HCT116 (cell line): ENCODE results near the gene SBF2. TPM values are rescaled to one million over a fixed set of nuclear protein-coding genes. Genes with fewer than 3 reads are reported as not detected.

Experiments
- ATAC-seq: fragments of 200-7000 bp; cut with Tn5 transposase; 2 replicates; pipeline ENCODE4 v1.9.1; 2020; ENCODE audit warnings: mild to moderate bottlenecking, moderate library complexity
- BruUV-seq: library from RNA; stranded (reverse); fragments of 400-500 nt; replicated peaks from 2 replicates; lab custom pipeline; 2021; lab: Mats Ljungman, UMichigan
- CTCF ChIA-PET: fragments of 300-600 bp; sonication (Branson Sonifier 250); formaldehyde crosslinking; loops from one replicate; lab custom pipeline; 2021; ENCODE audit warnings: antibody characterized with exemption; lab: Charles Lee
- POLR2A ChIA-PET: fragments of 300-600, 350-600 bp; sonication (Branson Sonifier 250); formaldehyde crosslinking; loops from one replicate; lab custom pipeline; 2021; ENCODE audit warnings: antibody characterized with exemption; lab: Charles Lee
- RAD21 ChIA-PET, 2 experiments: fragments of 300-600 bp; sonication (Branson Sonifier 250); formaldehyde crosslinking; loops; one replicate each; lab custom pipeline; 2023; ENCODE audit warnings: low total read pairs in 2 of 2; ENCODE audit not compliant: uncharacterized antibody in 2 of 2, unreplicated experiment in 2 of 2, low non-redundant PET in 1 of 2; lab: Charles Lee
- DNase-seq: peaks from one replicate; pipeline ENCODE4 v3.0.0-alpha.2; 2010; ENCODE audit warnings: low read depth, low spot score
- H2AFZ ChIP-seq: fragments of 200-600 bp; shearing (Covaris generic), sonication (generic); 2 replicates; pipeline ENCODE4 v1.6.1; 2017; ENCODE audit warnings: low read depth, mixed run types, mixed read lengths, antibody characterized with exemption, low read length; ENCODE audit not compliant: poor library complexity, severe bottlenecking
- H3K27ac ChIP-seq: 2 replicates; pipeline ENCODE4 v1.5.1; 2012; ENCODE audit warnings: low read depth, low read length
- H3K27me3 ChIP-seq: fragments of 200-600 bp; sonication (generic); 2 replicates; pipeline ENCODE4 v1.6.1; 2016; ENCODE audit warnings: mixed run types, low read length, mixed read lengths; ENCODE audit not compliant: insufficient read depth
- H3K36me3 ChIP-seq, 2 experiments: fragments of 200-500 bp in 1 of 2; fragments of 200-600 bp in 1 of 2; sonication (Bioruptor generic) in 1 of 2; sonication (generic) in 1 of 2; 2 replicates each; pipeline versions ENCODE4 v1.5.1 to v1.6.1; 2014 to 2016; ENCODE audit warnings: low read length in 2 of 2, inconsistent platforms in 1 of 2, mixed read lengths in 1 of 2, mixed run types in 1 of 2; ENCODE audit not compliant: insufficient read depth in 2 of 2, control insufficient read depth in 1 of 2
- H3K4me1 ChIP-seq, 2 experiments: fragments of 200-600 bp in 1 of 2; sonication (generic) in 1 of 2; 2 replicates each; pipeline versions ENCODE4 v1.5.1 to v1.6.1; 2012 to 2017; ENCODE audit warnings: low read length in 2 of 2, inconsistent platforms in 1 of 2, mild to moderate bottlenecking in 1 of 2, mixed read lengths in 1 of 2, mixed run types in 1 of 2, moderate library complexity in 1 of 2; ENCODE audit not compliant: insufficient read depth in 2 of 2, control insufficient read depth in 1 of 2
- H3K4me2 ChIP-seq: fragments of 200-600 bp; sonication (generic); 2 replicates; pipeline ENCODE4 v1.6.1; 2017; ENCODE audit warnings: mixed run types, low read length, mixed read lengths
- H3K4me3 ChIP-seq, 2 experiments: fragments of 200-600 bp in 1 of 2; sonication (generic) in 1 of 2; replicated peaks in 1 of 2; 2 replicates each; pipeline ENCODE4 v1.5.1; 2011 to 2016; ENCODE audit warnings: low read length in 2 of 2, control low read depth in 1 of 2, low read depth in 1 of 2, mild to moderate bottlenecking in 1 of 2, mixed read lengths in 1 of 2, mixed run types in 1 of 2
- H3K79me2 ChIP-seq: fragments of 200-600 bp; sonication (generic); 2 replicates; pipeline ENCODE4 v1.6.1; 2017; ENCODE audit warnings: mild to moderate bottlenecking, mixed run types, low read length, moderate library complexity, mixed read lengths; ENCODE audit not compliant: insufficient read depth
- H3K9ac ChIP-seq: fragments of 200-600 bp; sonication (generic); 2 replicates; pipeline ENCODE4 v1.6.1; 2016; ENCODE audit warnings: low read length, mixed read lengths
- H3K9me2 ChIP-seq: fragments of 200-600 bp; sonication (generic), shearing (Covaris generic); 2 replicates; pipeline ENCODE4 v1.6.1; 2017; ENCODE audit warnings: mixed run types, mild to moderate bottlenecking, moderate library complexity; ENCODE audit not compliant: insufficient read depth
- H3K9me3 ChIP-seq, 2 experiments: fragments of 200-500 bp in 1 of 2; fragments of 200-600 bp in 1 of 2; sonication (Bioruptor generic) in 1 of 2; sonication (generic) in 1 of 2; 2 replicates each; pipeline ENCODE4 v1.6.1; 2014 to 2017; ENCODE audit warnings: low read length in 2 of 2, mixed read lengths in 2 of 2, inconsistent platforms in 1 of 2, low read depth in 1 of 2, mild to moderate bottlenecking in 1 of 2, mixed run types in 1 of 2, moderate library complexity in 1 of 2; ENCODE audit not compliant: control insufficient read depth in 1 of 2, insufficient read depth in 1 of 2
- H4K20me1 ChIP-seq: fragments of 200-600 bp; sonication (generic), shearing (Covaris generic); 2 replicates; pipeline ENCODE4 v1.6.1; 2017; ENCODE audit warnings: mixed run types, mild to moderate bottlenecking, moderate library complexity; ENCODE audit not compliant: insufficient read depth
- CBX3 ChIP-seq: IDR thresholded peaks from 2 replicates; pipeline ENCODE4 v1.6.1; 2012; ENCODE audit warnings: low read depth
- CEBPB ChIP-seq: IDR thresholded peaks from 2 replicates; pipeline ENCODE4 v1.6.1; 2012; ENCODE audit warnings: low read depth
- EGR1 ChIP-seq: IDR thresholded peaks from 2 replicates; pipeline ENCODE4 v1.6.1; 2012; ENCODE audit warnings: low read depth
- ELF1 ChIP-seq: IDR thresholded peaks from 2 replicates; pipeline ENCODE4 v1.6.1; 2012; ENCODE audit warnings: low read depth, borderline replicate concordance
- EZH2phosphoT487 ChIP-seq: fragments of 200-600 bp; IDR thresholded peaks from 2 replicates; pipeline ENCODE4 v1.6.1; 2018; ENCODE audit warnings: antibody characterized with exemption, borderline replicate concordance
- FOSL1 ChIP-seq: IDR thresholded peaks from 2 replicates; pipeline ENCODE4 v1.6.1; 2012; ENCODE audit warnings: low read depth
- JUND ChIP-seq: IDR thresholded peaks from 2 replicates; pipeline ENCODE4 v1.6.1; 2012
- POLR2A ChIP-seq: IDR thresholded peaks from 2 replicates; pipeline ENCODE4 v1.7.0; 2011; ENCODE audit warnings: borderline replicate concordance; ENCODE audit not compliant: insufficient read depth, insufficient read length; ENCODE audit errors: extremely low read depth
- POLR2AphosphoS5 ChIP-seq: IDR thresholded peaks from 2 replicates; pipeline ENCODE4 v1.6.1; 2011; ENCODE audit warnings: mild to moderate bottlenecking, low read depth, low read length, moderate library complexity
- SP1 ChIP-seq: IDR thresholded peaks from 2 replicates; pipeline ENCODE4 v1.6.1; 2012; ENCODE audit warnings: low read depth
- SRF ChIP-seq: IDR thresholded peaks from 2 replicates; pipeline ENCODE4 v1.6.1; 2012; ENCODE audit warnings: low read depth
- TCF7L2 ChIP-seq: IDR thresholded peaks from 2 replicates; pipeline ENCODE4 v1.7.0; 2011; ENCODE audit warnings: borderline replicate concordance, inconsistent platforms; ENCODE audit not compliant: insufficient read depth, insufficient read length; ENCODE audit errors: extremely low read depth
- ZFX ChIP-seq: fragments of 450-650 bp; IDR thresholded peaks from 2 replicates; pipeline ENCODE4 v1.6.1; 2017
- ZNF274 ChIP-seq: fragments of 200-500 bp; sonication (Bioruptor generic); IDR thresholded peaks from 2 replicates; pipeline ENCODE4 v1.6.1; 2014; ENCODE audit warnings: mild to moderate bottlenecking, low read depth, low read length, inconsistent platforms
- intact Hi-C: fragments of 100-400 bp; cut with micrococcal nuclease; formaldehyde crosslinking; loops from 2 replicates; pipeline ENCODE4 v1.10.0; 2022
- total RNA-seq: library from RNA; stranded (reverse); gene quantifications from one replicate; pipeline ENCODE4 v1.2.1, GENCODE V29; 2021; ENCODE audit not compliant: unreplicated experiment
- TF ChIP-seq, protein P1 (sequence below), 3 experiments: fragments of 200-600 bp in 1 of 3; sonication (generic) in 1 of 3; IDR thresholded peaks in 2 of 3; conservative IDR thresholded peaks in 1 of 3; 2 replicates each; pipeline ENCODE4 v1.5.1; 2012 to 2017; ENCODE audit warnings: low read depth in 2 of 3, low read length in 2 of 3, antibody characterized with exemption in 1 of 3, borderline replicate concordance in 1 of 3, control low read depth in 1 of 3, mild to moderate bottlenecking in 1 of 3, mixed read lengths in 1 of 3, mixed run types in 1 of 3, moderate library complexity in 1 of 3; ENCODE audit not compliant: insufficient read depth in 1 of 3
- TF ChIP-seq, protein P2 (sequence below): IDR thresholded peaks from 2 replicates; pipeline ENCODE4 v1.6.1; 2011; ENCODE audit warnings: mild to moderate bottlenecking, low read length, moderate library complexity; ENCODE audit not compliant: insufficient replicate concordance; ENCODE audit errors: extremely low read depth
- TF ChIP-seq, protein P3 (sequence below): IDR thresholded peaks from 2 replicates; pipeline ENCODE4 v1.6.1; 2012

The SBF2 gene
- total RNA-seq, 1 experiment from 2014 or later = 35.0 TPM

DNA sequence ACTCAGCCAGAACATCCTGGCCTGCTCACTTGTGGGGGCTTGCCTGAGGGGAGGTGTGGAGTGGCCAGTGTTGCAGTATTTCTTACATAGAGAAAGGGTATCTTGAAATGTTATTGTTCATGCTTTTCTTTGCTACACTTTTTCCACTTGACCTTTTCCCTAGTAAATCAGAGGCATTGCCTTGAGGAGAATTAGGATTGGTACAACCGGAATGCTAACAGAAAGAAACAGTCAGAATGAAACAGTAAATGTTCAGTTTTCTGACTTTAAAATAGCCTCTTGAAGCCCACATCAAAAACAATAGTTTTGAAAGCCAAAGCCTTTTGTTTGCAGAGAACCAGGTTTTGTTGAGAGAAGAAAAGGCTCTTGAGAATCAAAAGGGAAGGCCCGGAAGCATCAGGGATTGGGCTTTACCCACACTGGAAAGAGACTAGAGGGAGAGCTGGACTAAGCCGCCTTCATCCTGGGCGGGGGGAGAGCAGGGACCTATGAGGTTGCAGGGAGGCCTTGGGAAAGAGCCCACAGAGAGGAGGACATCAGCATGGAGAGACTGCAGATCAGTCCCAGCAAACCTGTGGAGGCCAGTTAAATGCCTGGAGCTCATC is 23.2 kb upstream of the SBF2 start:
- no peak overlapping the region for H3K4me3 ChIP-seq
- CTCF ChIA-PET = no interaction called here
- no TSS peak for BruUV-seq

More for the DNA sequence above, 23.2 kb upstream of the SBF2 start:
- RAD21 ChIA-PET = no interaction called here
- no peaks in the 10 kb centered on the region for H3K9me2 ChIP-seq
- ATAC-seq = no peak
- H2AFZ ChIP-seq = no peak overlapping the region
- peaks cover 0 to 8% of the 10 kb centered on the region in 2 experiments; a peak in 3 of 4 replicates for H3K4me1 ChIP-seq
- no peaks in the 10 kb centered on the region for H3K9me3 ChIP-seq
- no peak for DNase-seq
- H3K27ac ChIP-seq = no peak overlapping the region
- intact Hi-C loops = no loop called here
- H3K79me2 ChIP-seq = no peaks in the 10 kb centered on the region
- TF ChIP-seq FOSL1 (no peak), EZH2phosphoT487 (no peak), CBX3 (no peak), JUND (no peak), SRF (no peak), CEBPB (no peak), ZFX (no peak), POLR2AphosphoS5 (no peak), ZNF274 (no peak), ELF1 (no peak), POLR2A (no peak), SP1 (no peak), EGR1 (no peak), TCF7L2 (no peak)
- TF ChIP-seq, protein P1, sequence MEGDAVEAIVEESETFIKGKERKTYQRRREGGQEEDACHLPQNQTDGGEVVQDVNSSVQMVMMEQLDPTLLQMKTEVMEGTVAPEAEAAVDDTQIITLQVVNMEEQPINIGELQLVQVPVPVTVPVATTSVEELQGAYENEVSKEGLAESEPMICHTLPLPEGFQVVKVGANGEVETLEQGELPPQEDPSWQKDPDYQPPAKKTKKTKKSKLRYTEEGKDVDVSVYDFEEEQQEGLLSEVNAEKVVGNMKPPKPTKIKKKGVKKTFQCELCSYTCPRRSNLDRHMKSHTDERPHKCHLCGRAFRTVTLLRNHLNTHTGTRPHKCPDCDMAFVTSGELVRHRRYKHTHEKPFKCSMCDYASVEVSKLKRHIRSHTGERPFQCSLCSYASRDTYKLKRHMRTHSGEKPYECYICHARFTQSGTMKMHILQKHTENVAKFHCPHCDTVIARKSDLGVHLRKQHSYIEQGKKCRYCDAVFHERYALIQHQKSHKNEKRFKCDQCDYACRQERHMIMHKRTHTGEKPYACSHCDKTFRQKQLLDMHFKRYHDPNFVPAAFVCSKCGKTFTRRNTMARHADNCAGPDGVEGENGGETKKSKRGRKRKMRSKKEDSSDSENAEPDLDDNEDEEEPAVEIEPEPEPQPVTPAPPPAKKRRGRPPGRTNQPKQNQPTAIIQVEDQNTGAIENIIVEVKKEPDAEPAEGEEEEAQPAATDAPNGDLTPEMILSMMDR (IDR thresholded peaks at IDR 0.05 in 2 of 3, conservative IDR thresholded peaks at IDR 0.05 in 1 of 3; ENCODE audit: borderline replicate concordance in 1 of 3, insufficient read depth in 1 of 3, low read depth in 2 of 3, low read length in 2 of 3) = no peak
- TF ChIP-seq, protein P2, sequence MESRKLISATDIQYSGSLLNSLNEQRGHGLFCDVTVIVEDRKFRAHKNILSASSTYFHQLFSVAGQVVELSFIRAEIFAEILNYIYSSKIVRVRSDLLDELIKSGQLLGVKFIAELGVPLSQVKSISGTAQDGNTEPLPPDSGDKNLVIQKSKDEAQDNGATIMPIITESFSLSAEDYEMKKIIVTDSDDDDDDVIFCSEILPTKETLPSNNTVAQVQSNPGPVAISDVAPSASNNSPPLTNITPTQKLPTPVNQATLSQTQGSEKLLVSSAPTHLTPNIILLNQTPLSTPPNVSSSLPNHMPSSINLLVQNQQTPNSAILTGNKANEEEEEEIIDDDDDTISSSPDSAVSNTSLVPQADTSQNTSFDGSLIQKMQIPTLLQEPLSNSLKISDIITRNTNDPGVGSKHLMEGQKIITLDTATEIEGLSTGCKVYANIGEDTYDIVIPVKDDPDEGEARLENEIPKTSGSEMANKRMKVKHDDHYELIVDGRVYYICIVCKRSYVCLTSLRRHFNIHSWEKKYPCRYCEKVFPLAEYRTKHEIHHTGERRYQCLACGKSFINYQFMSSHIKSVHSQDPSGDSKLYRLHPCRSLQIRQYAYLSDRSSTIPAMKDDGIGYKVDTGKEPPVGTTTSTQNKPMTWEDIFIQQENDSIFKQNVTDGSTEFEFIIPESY = no peak
- TF ChIP-seq, protein P3, sequence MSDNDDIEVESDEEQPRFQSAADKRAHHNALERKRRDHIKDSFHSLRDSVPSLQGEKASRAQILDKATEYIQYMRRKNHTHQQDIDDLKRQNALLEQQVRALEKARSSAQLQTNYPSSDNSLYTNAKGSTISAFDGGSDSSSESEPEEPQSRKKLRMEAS = no peak
- H3K36me3 ChIP-seq = no peaks in the 10 kb centered on the region
- no peak overlapping the region for H3K9ac ChIP-seq
- no peaks in the 10 kb centered on the region for H3K27me3 ChIP-seq
- no peak overlapping the region for H3K4me2 ChIP-seq
- no peaks in the 10 kb centered on the region for H4K20me1 ChIP-seq
- POLR2A ChIA-PET = interaction anchor here (0.6 to 1.9 kb wide), 3 partner anchors 10 to 19 kb away, joined by 3 to 4 read pairs (median 4); partner anchors contain the start of gene ADM
